ENCODE data around the gene HEPACAM.

DNA sequence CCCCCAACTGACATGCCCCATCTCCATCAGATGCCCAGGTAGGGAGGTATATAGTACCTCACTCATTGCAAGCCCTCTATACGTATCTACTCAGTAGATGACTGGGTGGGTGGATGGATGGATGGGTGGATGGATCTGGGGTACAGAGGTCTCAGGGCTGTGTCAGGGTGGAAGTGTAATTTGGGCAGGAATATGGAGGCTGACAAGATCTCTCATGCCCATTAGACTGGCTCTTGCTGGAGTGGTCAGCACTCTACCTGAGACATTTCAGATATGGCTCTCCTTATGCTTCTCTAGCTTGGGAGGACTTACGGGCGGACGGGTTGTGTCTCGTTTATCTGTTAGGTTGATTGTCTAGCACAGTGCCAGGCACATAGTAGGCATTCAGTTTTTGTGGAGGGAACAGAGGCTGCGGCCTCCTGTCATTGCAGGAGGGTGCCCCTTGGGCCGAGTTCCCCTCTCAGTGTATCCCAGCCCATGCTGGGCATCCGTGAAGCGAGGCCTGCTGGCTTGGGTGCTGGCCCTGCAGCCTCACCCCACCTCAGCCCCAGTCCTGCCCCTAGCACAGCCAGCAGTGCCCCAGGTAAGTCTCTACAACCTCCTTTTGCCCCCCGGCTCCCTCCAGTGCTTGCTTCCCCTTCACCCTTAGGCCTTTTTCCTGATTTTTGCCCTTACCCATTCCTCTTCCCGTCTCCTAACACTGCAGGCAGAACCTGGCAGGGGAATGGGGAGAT, 56.9 kb downstream of the HEPACAM start:
- TF ChIP-seq, protein P1, sequence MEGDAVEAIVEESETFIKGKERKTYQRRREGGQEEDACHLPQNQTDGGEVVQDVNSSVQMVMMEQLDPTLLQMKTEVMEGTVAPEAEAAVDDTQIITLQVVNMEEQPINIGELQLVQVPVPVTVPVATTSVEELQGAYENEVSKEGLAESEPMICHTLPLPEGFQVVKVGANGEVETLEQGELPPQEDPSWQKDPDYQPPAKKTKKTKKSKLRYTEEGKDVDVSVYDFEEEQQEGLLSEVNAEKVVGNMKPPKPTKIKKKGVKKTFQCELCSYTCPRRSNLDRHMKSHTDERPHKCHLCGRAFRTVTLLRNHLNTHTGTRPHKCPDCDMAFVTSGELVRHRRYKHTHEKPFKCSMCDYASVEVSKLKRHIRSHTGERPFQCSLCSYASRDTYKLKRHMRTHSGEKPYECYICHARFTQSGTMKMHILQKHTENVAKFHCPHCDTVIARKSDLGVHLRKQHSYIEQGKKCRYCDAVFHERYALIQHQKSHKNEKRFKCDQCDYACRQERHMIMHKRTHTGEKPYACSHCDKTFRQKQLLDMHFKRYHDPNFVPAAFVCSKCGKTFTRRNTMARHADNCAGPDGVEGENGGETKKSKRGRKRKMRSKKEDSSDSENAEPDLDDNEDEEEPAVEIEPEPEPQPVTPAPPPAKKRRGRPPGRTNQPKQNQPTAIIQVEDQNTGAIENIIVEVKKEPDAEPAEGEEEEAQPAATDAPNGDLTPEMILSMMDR (IDR thresholded peaks at IDR 0.05) = no peak
- no peak for TF ChIP-seq POLR2A (IDR thresholded peaks at IDR 0.05)

All from vagina (tissue), 2 donors.